ENCODE measurements around the gene GMDS.

GMDS gene

GRCh38 chr6:1576166-1576565, 669.2 kb downstream of the GMDS start:
- DNase-seq = no peak

GRCh38 chr6:1575210-1576041, 670.0 kb downstream of the GMDS start:
- DNase-seq = no peak

GRCh38 chr6:1574890-1575209, 670.6 kb downstream of the GMDS start:
- no peak for DNase-seq

- no peak for DNase-seq
Measured at GRCh38 chr6:1574083-1574761, 671.2 kb downstream of the GMDS start.
